Vagina (tissue), 2 donors: ENCODE results near the gene DDIAS.

ENCODE experiments used
- CTCF ChIP-seq, 3 experiments: fragments of 450-650 bp in 2 of 3; fragments of 200-600 bp in 1 of 3; sonication (generic) in 1 of 3; IDR thresholded peaks; one replicate each; pipeline ENCODE4 v1.5.1; 2017 to 2019; ENCODE audit warnings: antibody characterized with exemption in 3 of 3, mild to moderate bottlenecking in 2 of 3, moderate library complexity in 2 of 3
- POLR2A ChIP-seq, 2 donors: fragments of 450-650 bp; IDR thresholded peaks; one replicate each; pipeline ENCODE4 v1.6.1; 2017; ENCODE audit warnings: antibody characterized with exemption in 2 of 2, mild to moderate bottlenecking in 2 of 2, moderate library complexity in 2 of 2

DNA sequence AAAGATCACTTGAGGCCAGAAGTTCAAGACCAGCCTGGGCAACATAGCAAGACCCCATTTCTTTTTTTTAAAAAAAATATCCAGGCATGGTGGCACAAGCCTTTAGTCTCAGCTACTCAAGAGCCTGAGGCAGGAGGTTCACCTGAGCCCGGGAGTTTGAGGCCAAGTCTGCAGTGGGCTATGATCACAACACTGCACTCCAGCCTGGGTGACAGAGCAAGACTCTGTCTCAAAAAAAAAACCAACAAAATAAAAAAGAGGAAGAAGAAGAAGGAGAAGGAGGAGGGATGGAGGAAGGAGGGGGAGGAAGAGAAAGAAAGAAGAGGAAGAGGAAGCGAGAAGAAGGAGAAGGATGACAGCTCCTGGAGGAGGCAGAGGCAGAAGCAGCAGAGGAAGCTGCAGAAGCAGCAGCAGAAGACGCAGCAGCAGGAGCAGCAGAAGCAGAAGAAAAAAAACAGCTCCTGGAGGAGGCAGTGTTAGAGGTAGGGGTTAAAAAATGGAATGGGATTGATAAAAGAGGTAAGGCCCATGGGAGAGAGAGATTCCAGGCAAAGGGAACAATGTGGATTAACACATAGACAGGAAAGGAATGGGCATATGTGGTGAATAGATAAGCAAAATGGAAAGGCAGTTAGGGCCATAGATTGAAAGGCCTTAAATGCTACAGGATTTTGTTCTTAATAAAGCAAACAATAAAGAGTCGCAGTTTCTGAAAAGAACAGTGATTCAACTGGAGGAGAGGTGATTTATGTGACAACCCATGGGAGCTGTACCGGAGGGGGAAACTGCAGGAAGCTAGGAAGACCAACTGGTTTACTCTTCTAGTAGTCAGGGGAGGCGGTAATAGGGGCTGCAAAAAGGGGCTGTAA, 12.2 kb upstream of the DDIAS start:
- no peak for TF ChIP-seq CTCF (IDR thresholded peaks at IDR 0.05)
- no peak for TF ChIP-seq POLR2A (IDR thresholded peaks at IDR 0.05)
